Measurements from ENCODE around the gene GSE1. TPM values are rescaled to one million over a fixed set of nuclear protein-coding genes. Genes with fewer than 3 reads are reported as not detected.

Gene GSE1
- total and polyA plus RNA-seq, 9 of the 15 experiments (the other 6 are each of a cell fraction or from before 2014, with no cell fraction given), result 12.2 to 244 (median 57.9) TPM

GRCh38 chr16:85689950-85690320 lies 76.8 kb downstream of the GSE1 start:
- DNase-seq (ENCODE audit: extremely low read depth in 1 of 4, low spot score in 3 of 4) (no peak), FAIRE-seq (no peak), ATAC-seq (no peak)
- intact Hi-C loops (cut with micrococcal nuclease) (no loop called here), in situ Hi-C loops (cut with MboI) (no loop called here)
- Histone ChIP-seq H3K9ac (ENCODE audit: insufficient read depth in 1 of 2, low read depth in 2 of 2, low read length in 2 of 2) (peak overlapping the region in 1 of 2 experiments; percentile 69; a peak in 2 of 4 replicates), H3K9me3 (replicated peaks; ENCODE audit: control insufficient read depth, insufficient read depth, low read depth, low read length) (no peaks in the 10 kb centered on the region), H3K4me2 (ENCODE audit: insufficient read depth, low read length) (no peak overlapping the region), H3K36me3 (ENCODE audit: control insufficient read depth, insufficient read depth, low read length) (peaks cover 25% of the 10 kb centered on the region; the same call in 2 of the 3 replicates), H2AFZ (ENCODE audit: low read depth, low read length) (no peak overlapping the region), H3K4me3 (no peak overlapping the region), H3K79me2 (ENCODE audit: control insufficient read depth, insufficient read depth, low read length) (peaks cover 38% of the 10 kb centered on the region), H3K27me3 (ENCODE audit: control insufficient read depth in 2 of 2, insufficient read depth in 2 of 2, low read length in 2 of 2) (peaks cover 0 to 4% of the 10 kb centered on the region in 2 experiments; a peak in 3 of 5 replicates), H3K4me1 (replicated peaks in 1 of 2; ENCODE audit: control insufficient read depth in 2 of 2, insufficient read depth in 2 of 2, low read length in 2 of 2) (peaks cover 17 to 33% of the 10 kb centered on the region in 2 experiments; a peak in 4 of 5 replicates), H3K9me1 (ENCODE audit: control insufficient read depth, insufficient read depth, low read length) (peaks cover 3% of the 10 kb centered on the region), H3K27ac (ENCODE audit: extremely low read depth, low read depth, low read length) (no peak overlapping the region), H4K20me1 (replicated peaks; ENCODE audit: control insufficient read depth, insufficient read depth, low read length) (peaks cover 14% of the 10 kb centered on the region; the same call in 1 of the 2 replicates)
- 59% methylated on average over 8 of the region's 9 CpGs for WGBS (ENCODE audit: insufficient coverage, low coverage, missing lambda C conversion rate)
- POLR2A ChIA-PET, result interaction anchor here (0.6 to 1.5 kb wide), 7 partner anchors 10 to 55 kb away, joined by 3 to 5 read pairs (median 3); no protein-coding TSS in a partner anchor
- CTCF ChIA-PET (ENCODE audit: low intra/inter-chr PET ratio), result no interaction called here
- BruUV-seq (replicated peaks), result no TSS peak
- no peak for TF ChIP-seq BRF1 (IDR thresholded peaks at IDR 0.05; ENCODE audit: borderline replicate concordance, extremely low read depth, insufficient read length)
- TF ChIP-seq, protein P1, sequence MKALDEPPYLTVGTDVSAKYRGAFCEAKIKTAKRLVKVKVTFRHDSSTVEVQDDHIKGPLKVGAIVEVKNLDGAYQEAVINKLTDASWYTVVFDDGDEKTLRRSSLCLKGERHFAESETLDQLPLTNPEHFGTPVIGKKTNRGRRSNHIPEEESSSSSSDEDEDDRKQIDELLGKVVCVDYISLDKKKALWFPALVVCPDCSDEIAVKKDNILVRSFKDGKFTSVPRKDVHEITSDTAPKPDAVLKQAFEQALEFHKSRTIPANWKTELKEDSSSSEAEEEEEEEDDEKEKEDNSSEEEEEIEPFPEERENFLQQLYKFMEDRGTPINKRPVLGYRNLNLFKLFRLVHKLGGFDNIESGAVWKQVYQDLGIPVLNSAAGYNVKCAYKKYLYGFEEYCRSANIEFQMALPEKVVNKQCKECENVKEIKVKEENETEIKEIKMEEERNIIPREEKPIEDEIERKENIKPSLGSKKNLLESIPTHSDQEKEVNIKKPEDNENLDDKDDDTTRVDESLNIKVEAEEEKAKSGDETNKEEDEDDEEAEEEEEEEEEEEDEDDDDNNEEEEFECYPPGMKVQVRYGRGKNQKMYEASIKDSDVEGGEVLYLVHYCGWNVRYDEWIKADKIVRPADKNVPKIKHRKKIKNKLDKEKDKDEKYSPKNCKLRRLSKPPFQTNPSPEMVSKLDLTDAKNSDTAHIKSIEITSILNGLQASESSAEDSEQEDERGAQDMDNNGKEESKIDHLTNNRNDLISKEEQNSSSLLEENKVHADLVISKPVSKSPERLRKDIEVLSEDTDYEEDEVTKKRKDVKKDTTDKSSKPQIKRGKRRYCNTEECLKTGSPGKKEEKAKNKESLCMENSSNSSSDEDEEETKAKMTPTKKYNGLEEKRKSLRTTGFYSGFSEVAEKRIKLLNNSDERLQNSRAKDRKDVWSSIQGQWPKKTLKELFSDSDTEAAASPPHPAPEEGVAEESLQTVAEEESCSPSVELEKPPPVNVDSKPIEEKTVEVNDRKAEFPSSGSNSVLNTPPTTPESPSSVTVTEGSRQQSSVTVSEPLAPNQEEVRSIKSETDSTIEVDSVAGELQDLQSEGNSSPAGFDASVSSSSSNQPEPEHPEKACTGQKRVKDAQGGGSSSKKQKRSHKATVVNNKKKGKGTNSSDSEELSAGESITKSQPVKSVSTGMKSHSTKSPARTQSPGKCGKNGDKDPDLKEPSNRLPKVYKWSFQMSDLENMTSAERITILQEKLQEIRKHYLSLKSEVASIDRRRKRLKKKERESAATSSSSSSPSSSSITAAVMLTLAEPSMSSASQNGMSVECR (CRISPR knock-in tag; IDR thresholded peaks at IDR 0.05), result no peak
- TF ChIP-seq PRPF4 (IDR thresholded peaks at IDR 0.05; ENCODE audit: insufficient read depth, low read depth, low read length, poor library complexity, severe bottlenecking), result no peak
- TF ChIP-seq PYGO2 (tag; IDR thresholded peaks at IDR 0.05), result no peak
- TF ChIP-seq, protein P2, sequence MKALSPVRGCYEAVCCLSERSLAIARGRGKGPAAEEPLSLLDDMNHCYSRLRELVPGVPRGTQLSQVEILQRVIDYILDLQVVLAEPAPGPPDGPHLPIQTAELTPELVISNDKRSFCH (CRISPR knock-in tag; IDR thresholded peaks at IDR 0.05), result no peak
- TF ChIP-seq, protein P2 (tag; IDR thresholded peaks at IDR 0.05), result no peak
- TF ChIP-seq ELK3 (CRISPR knock-in tag; IDR thresholded peaks at IDR 0.05), result no peak
- no peak for TF ChIP-seq USF2 (CRISPR knock-in tag; IDR thresholded peaks at IDR 0.05)
- TF ChIP-seq, protein P3, sequence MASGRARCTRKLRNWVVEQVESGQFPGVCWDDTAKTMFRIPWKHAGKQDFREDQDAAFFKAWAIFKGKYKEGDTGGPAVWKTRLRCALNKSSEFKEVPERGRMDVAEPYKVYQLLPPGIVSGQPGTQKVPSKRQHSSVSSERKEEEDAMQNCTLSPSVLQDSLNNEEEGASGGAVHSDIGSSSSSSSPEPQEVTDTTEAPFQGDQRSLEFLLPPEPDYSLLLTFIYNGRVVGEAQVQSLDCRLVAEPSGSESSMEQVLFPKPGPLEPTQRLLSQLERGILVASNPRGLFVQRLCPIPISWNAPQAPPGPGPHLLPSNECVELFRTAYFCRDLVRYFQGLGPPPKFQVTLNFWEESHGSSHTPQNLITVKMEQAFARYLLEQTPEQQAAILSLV (tag; IDR thresholded peaks at IDR 0.05), result no peak
- TF ChIP-seq ZNF184 (CRISPR knock-in tag; IDR thresholded peaks at IDR 0.05), result no peak
